GM19035 (cell line): ENCODE measurements around the gene PDHA1.

Experiments
- ATAC-seq: cut with Tn5 transposase; IDR thresholded peaks from one replicate; pipeline ENCODE4 v1.9.1; 2021; ENCODE audit not compliant: unreplicated experiment

Gene PDHA1

GRCh38 chrX:19343535-19344408, at the start of gene PDHA1:
Gene PDHA1 (plus strand): TSS chrX:19343927. CDS start chrX:19344038, 111 bp downstream.
- ATAC-seq: peak; percentile 99

DNA sequence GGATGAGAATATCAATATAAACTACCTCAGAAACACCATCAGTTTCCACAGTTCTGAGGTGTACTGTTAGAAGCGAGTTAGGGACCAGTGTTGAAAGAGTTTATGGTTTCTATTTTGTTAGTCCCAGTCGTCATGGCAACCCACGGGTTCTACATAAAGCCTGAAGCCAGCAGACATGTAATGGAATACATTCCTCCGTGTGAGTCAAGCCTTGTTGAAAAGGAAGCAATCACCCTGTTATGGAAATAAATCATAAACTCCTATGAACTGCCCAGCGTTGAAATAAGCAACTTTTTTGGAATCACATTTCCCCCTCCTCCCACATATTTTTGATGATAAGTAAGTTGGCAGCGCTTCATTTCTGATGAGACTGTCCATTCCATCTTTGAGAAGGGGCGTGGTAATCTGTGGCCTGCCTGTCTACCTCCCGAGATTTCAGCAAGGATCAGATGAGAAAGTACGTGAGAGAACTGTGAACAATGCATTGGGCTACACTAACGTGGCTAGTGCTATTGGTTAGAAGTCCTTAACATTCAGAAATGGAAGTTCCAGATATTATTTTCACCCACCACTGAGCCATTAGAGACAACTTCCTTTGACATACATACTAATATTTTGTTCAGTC, 40.4 kb upstream of the PDHA1 start:
- no peak for ATAC-seq

- no peak for ATAC-seq
Observed at GRCh38 chrX:19326567-19326966, 17.2 kb upstream of the PDHA1 start.

DNA sequence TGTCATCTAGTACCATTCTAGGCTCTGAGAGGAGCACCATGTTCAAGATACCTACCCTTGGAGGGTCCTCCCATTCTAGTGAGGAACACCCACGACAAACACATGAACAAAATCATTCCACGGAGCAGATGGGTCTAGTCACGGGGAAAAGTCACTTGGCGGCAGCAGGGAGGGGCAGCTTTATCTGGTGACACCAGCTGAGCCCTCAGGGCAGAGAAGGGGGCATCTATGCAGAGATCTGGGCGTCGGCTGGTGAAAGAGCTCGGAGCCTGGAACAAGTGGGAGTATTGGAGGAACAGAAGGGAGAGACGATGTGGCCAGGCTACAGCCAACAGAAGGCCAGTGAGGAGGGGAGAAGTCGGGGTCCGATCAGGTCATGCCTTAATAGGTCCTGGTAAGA, 11.9 kb upstream of the PDHA1 start:
- no peak for ATAC-seq

- ATAC-seq: no peak
Observed at GRCh38 chrX:19332983-19333382, 10.7 kb upstream of the PDHA1 start.

GRCh38 chrX:19334945-19335626, 8.6 kb upstream of the PDHA1 start:
- no peak for ATAC-seq

- ATAC-seq: no peak
Observed at GRCh38 chrX:19342331-19342906, 1.3 kb upstream of the PDHA1 start.

DNA sequence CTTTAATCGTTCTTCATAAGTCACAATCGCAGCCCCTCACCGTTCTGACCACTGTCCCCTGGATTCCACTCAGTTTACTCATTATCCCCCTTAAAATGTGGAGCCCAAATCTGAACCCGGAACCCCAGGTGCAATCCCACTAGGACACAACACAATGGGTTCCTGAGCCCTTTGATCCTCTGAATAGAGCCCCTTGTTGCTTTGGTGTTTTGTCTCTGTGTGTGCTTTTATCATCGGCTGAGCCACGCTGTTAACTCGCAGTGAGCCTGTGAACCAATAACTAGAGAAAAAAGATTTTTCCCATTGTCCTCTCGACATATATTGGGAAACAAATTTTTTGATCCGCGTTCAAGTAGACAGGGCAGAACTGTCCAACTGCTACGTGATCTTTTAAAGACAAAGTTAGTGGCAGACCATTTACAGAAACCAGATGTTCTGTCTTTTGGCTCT, 617 bp upstream of the PDHA1 start:
- ATAC-seq: no peak

- ATAC-seq: no peak
Observed at GRCh38 chrX:19344661-19345060, 934 bp downstream of the PDHA1 start.

GRCh38 chrX:19347916-19348315, 4.2 kb downstream of the PDHA1 start:
- no peak for ATAC-seq

GRCh38 chrX:19349264-19349663, 5.5 kb downstream of the PDHA1 start:
- no peak for ATAC-seq

GRCh38 chrX:19350941-19351384, 7.2 kb downstream of the PDHA1 start:
- peak; percentile 81 for ATAC-seq

- ATAC-seq: no peak
Observed at GRCh38 chrX:19354625-19355024, 10.9 kb downstream of the PDHA1 start.

- ATAC-seq: no peak
Observed at GRCh38 chrX:19358521-19358920, 14.8 kb downstream of the PDHA1 start.

DNA sequence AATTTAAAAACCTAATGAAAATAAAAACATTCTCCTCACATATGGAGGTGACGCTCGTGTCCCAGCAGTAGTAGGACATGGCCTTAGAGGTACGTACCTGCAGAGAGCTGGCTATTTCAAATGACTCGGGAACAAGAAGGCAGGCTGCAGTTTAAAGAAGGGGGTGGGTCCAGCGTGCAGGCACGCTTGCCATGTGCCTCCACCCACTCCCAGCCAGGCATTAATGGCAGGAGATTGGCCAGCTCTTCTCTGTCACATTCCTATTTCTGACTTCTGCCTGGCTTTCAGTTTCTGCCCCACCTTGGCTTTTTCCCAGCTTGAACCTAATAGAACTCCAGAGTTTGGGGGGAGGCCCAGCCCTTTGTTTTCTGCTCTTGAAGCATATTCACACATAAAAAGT, 17.2 kb downstream of the PDHA1 start:
- no peak for ATAC-seq

DNA sequence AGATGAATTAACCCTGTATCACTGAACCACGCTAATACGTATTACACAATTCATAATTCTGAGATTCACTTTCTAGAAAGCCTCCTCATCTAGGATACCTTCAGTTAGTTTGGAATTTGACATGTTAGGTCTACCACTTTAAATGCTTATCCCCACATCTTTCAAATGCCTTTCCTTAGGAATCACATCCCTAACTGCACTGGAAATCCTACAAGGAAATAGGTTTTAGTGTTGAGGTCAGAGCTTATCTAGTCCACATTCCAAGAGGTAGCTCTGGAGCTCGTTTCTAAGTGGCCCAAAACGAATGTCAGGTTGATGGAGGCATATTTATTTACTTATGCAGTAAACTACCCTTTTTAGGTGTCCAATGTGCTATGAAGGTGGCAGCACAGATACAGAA, 18.0 kb downstream of the PDHA1 start:
- ATAC-seq: no peak

GRCh38 chrX:19368576-19368975, 24.8 kb downstream of the PDHA1 start:
- no peak for ATAC-seq

GRCh38 chrX:19370061-19370460, 26.3 kb downstream of the PDHA1 start:
- no peak for ATAC-seq

- peak; percentile 82 for ATAC-seq
Observed at GRCh38 chrX:19372170-19372546, 28.4 kb downstream of the PDHA1 start.

DNA sequence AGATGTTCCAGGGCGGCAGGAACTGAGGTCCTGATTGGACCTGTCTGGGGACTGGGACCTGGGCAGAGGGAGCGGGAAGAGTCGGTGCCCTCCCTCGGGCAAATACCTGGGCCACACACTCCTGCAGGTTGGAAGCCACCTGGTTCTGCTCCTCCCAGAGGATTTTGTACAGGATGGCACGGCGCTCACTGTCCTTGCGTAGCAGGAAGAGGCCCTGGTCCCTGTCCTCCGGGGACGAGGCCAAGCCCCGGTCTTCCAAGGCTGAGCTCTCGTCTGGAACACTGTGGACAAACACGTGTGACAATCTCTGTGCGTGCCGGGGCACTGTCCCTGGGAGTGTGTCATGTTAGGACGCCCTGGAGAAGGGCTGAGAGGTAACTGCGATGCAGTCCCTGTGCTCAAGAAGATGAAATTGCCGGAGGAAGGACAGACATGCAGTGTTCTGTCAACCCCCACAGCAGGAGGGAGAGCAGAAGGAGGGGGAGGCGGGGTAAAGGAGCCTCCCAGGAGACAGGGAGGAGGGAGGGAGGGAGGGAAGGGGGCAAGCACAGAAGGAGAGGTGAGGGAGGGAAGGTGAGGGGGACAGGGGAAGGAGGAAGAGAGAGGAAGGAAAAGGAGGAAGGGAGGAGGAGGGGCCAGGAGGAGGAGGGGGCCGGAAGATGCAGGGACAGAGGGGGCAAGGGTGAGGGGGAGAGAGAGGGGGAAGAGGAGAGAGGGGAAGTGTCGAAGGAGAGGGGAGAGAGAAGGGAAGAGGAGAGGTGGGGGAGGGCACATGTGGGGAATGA, 29.0 kb downstream of the PDHA1 start:
- peak; percentile 33 for ATAC-seq
